Measurements from ENCODE around the gene PCNX4.

The PCNX4 gene

DNA sequence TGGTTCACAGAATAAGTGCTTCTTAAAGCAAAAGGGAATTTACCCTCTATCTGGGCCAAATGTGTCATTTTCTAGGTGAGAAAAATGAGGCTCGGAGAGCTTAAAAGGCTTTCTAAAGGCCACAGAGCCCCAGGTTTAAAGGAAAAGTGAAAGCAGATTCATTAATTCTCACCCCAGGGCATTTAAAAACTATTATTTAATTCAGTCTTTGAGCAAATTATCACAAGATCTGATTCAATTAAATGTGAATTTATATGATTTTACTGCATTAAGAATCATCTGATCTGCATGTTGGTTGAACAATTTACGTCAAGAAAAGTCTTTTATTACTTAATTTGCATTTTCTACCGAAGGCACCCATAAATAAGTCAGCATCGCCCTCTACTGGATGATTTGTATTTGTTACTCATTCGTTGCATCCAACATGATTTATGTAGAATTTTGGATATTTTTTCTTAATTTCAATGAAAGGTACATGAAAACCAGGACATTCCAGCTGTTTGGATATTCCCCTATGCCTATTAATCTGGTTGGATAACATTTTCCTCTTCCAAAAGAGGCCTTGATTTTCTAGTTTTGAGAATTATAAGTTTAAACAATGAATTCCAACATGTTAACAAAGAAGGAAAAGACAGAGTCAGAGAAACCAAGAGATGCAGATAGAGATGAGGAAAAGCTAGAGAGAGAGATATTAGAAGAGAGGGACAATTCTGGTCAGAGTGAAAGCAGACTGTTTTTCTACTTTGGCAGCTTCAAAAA, 92.6 kb downstream of the PCNX4 start:
- no peak overlapping the region for H3K27ac ChIP-seq
- TF ChIP-seq, protein P1, sequence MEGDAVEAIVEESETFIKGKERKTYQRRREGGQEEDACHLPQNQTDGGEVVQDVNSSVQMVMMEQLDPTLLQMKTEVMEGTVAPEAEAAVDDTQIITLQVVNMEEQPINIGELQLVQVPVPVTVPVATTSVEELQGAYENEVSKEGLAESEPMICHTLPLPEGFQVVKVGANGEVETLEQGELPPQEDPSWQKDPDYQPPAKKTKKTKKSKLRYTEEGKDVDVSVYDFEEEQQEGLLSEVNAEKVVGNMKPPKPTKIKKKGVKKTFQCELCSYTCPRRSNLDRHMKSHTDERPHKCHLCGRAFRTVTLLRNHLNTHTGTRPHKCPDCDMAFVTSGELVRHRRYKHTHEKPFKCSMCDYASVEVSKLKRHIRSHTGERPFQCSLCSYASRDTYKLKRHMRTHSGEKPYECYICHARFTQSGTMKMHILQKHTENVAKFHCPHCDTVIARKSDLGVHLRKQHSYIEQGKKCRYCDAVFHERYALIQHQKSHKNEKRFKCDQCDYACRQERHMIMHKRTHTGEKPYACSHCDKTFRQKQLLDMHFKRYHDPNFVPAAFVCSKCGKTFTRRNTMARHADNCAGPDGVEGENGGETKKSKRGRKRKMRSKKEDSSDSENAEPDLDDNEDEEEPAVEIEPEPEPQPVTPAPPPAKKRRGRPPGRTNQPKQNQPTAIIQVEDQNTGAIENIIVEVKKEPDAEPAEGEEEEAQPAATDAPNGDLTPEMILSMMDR (conservative IDR thresholded peaks at IDR 0.05): peak; percentile 83
- TF ChIP-seq ZFX (IDR thresholded peaks at IDR 0.05): no peak

DNA sequence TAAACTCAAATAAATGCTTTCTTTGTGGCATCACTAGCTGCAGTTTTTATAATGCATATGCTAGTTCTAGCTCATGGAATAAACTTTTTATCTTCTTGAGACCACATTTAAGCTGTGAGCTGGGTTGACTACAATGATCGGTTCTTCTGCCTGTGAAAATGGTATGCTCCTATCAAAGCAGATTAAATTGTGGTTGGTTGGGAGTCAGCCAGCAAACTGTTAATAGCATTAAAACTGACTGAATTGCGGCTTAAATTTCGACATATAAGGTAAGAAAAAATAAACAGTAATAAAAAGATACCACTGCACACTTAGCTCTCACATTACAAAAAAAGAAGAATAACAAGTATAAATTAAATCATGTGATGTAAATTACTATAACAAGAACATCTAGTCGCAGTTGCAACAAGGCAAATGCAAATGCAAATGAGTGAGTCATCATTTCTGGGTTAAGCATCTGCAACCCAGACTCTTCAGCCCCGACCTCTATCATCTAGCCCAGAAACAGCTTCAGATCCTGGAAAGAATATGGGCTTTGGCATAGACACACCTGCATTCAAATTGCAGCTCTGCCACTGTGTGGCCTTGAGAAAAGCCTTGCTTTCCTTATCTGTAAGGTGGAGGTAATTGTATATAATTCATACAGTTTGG, 93.3 kb downstream of the PCNX4 start:
- TF ChIP-seq, protein P1 (conservative IDR thresholded peaks at IDR 0.05): no peak
- TF ChIP-seq ZFX (IDR thresholded peaks at IDR 0.05): no peak
- no peak overlapping the region for H3K27ac ChIP-seq

DNA sequence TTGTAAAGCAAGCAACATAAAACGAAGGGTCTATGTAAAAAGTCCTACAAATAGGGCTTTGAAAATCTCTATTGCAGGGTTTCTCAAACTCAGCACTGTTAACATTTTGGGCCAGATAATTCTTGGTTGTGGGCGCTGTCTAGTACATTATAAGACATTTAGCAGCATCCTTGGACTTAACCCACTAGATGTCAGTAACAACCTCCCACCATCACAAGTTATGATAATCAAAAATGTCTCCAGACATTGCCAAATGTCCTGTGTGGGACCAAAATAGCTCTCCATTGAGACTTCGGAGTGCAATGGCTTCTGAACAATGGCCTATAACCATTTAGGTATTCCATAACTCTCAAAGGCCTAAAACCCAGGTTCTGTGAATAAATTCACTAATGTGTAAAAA, 96.4 kb downstream of the PCNX4 start:
- no peak for TF ChIP-seq ZFX (IDR thresholded peaks at IDR 0.05)
- TF ChIP-seq, protein P1 (conservative IDR thresholded peaks at IDR 0.05): peak; percentile 34
- no peak overlapping the region for H3K27ac ChIP-seq

DNA sequence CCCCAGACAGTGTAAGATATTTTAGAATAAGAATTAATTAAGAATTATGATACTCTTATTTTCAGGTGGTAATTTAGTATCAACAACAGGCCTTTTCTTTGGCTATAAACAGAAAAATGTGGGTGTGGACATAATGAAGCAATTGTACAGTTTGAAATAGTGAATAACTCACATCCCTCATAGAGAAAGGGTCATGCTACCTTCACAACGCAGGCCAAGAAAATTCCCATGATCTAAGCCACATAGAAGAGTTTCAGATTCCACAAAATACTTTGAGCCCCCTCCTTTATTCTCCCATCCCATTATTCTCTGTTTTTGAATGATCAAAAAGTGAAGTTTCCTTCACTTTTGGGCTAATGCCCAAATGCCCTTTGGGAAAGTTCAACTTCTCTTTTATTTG, 97.0 kb downstream of the PCNX4 start:
- TF ChIP-seq, protein P1 (conservative IDR thresholded peaks at IDR 0.05): no peak
- no peak for TF ChIP-seq ZFX (IDR thresholded peaks at IDR 0.05)
- no peak overlapping the region for H3K27ac ChIP-seq

DNA sequence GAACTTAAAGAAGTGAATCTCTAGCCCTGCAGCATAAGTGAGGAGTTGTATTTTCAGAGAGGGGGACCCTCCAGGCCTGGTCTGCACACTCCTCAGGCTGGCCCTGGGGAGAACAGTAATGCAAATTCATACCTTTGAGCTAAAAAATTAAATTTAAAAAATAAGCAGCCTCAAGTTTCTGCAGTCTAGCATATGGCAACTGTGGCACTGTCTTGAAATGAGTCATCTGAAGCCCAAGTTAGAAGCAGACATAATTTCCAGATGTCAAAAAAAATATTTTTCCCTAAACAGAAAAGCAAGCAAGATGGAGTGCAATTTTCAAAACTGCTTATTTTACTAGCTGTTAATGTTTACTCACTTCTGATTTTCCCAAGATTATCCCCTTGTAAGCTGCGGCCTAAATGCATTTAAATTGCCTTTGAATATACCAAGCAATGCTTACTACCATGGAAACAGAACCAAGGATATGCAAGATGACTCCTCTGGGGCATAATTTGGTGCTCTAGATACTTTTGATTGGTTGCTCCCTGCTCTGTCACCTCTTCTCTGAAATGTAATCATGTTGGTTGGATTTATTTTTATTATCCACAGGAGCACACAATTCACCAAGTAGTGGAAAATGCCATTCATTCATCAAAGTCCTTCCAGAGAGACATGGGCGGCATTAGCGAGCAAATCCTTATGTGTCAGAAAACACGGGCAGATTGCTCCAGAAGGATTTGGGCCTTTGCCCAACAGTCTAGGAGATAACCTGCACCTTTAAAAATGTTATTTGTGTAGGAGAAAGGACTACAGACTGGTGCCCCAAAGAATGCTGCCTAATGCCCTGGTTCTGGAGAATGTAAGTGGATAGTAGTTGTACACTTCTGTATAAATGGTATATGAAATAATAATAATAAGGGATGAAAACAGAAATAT, 98.5 kb downstream of the PCNX4 start:
- no peak for TF ChIP-seq ZFX (IDR thresholded peaks at IDR 0.05)
- TF ChIP-seq, protein P1 (conservative IDR thresholded peaks at IDR 0.05): no peak
- H3K27ac ChIP-seq: no peak overlapping the region

DNA sequence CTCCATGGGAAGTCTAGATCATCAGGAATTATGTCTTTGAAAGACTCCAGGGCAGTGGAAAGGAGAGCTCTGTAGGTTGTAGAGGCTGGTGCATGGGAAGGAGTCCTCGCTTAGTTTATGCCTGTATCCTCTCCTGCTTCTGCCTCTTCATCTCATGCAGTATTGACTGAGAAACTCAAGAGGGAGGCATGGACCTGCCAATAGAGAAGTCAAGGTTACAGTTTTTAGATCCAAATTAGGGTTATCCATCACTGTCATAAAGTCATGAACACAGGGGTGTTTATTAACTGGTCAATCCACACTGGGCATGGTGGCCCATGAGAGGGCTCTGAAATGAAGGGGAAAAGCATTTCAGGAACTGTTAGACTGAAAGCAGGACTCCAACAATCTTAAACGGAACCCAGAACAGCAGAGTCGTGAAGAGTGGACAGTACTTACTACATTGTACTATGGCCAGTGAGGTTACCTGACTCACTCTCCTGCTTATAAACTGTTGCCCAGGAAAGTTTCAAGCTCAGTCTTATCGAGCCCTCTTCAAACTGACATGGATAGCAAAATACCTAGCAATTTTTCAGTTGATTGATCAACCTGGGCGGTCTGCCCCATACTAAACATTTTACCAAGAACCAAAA, 103.6 kb downstream of the PCNX4 start:
- H3K27ac ChIP-seq: no peak overlapping the region
- no peak for TF ChIP-seq ZFX (IDR thresholded peaks at IDR 0.05)
- TF ChIP-seq, protein P1 (conservative IDR thresholded peaks at IDR 0.05): peak; percentile 33

Data from C4-2B (cell line).